ENCODE results near the gene CEP85L. TPM values are rescaled to one million over a fixed set of nuclear protein-coding genes. Genes with fewer than 3 reads are reported as not detected.

The CEP85L gene
- total and polyA plus RNA-seq, 12 donors: 1.0 to 19.2 (median 8.1) TPM

DNA sequence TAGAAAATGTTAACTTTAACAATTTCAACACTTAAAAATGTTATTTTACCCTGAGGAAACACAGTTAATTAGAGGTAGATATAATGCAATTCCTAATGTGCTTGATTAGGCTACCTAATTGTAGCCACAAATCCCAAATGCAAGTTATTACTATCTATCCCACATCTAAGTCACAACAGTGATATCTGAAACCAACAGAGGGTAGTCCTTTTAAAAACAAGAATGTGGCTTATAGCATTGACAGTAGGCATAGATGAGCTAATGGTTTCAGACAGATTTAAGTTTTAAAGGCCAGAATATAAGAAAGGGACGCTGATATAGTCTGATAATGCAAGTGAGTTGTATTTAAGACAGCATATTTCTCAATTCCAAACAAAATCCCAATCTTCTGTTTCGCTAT, 80.3 kb downstream of the CEP85L start:
- no peak overlapping the region for H3K27ac ChIP-seq
- no peak for DNase-seq
- H3K9me3 ChIP-seq: peaks cover 0 to 38% (median 24%) of the 10 kb centered on the region in 11 donors
- H3K4me3 ChIP-seq: no peak overlapping the region
- TF ChIP-seq CTCF (IDR thresholded peaks at IDR 0.05): no peak
- intact Hi-C loops (cut with DNase I): loop anchor here in 1 of 10 donors (10.0 kb wide), 1 partner anchor 214 kb away; no protein-coding TSS in a partner anchor
- peaks cover 0 to 20% (median 0%) of the 10 kb centered on the region in 9 donors for H3K36me3 ChIP-seq
- no peak for ATAC-seq
- peaks cover 0 to 13% (median 8%) of the 10 kb centered on the region in 9 donors for H3K4me1 ChIP-seq
- H3K27me3 ChIP-seq: no peaks in the 10 kb centered on the region
- WGBS, 2 donors: 95 to 99% methylated on average over 2 of the region's 2 CpGs

DNA sequence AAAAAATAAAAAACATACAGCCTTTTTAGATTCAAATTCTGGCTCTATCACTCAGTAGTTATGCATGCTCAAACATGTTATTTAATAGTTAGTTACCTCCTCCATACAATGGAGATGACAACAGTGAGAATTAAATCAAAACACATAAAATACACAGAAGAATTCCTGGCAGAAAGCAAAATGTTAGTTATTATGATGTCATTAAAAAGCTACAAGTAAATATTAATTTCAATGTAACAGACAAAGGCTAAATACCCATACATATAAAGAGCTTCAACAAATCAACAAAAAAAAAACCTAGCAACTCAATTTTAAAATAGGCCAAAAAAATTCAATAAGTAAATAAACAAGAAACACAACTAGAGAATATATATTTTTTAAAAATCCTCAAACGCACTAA, 81.9 kb downstream of the CEP85L start:
- no peak for ATAC-seq
- peaks cover 0 to 21% (median 4%) of the 10 kb centered on the region in 9 donors for H3K36me3 ChIP-seq
- WGBS, 2 donors: 98% methylated on average over 1 of the region's 1 CpG
- no peaks in the 10 kb centered on the region for H3K27me3 ChIP-seq
- H3K27ac ChIP-seq: no peak overlapping the region
- H3K4me1 ChIP-seq: peaks cover 0 to 13% (median 8%) of the 10 kb centered on the region in 9 donors
- TF ChIP-seq CTCF (IDR thresholded peaks at IDR 0.05): no peak
- DNase-seq: no peak
- H3K9me3 ChIP-seq: peaks cover 0 to 22% (median 12%) of the 10 kb centered on the region in 11 donors
- H3K4me3 ChIP-seq: no peak overlapping the region
- intact Hi-C loops (cut with DNase I): loop anchor here in 4 of 10 donors (5.0 to 10.0 kb wide), 4 partner anchors 45 to 287 kb away; no protein-coding TSS in a partner anchor

GRCh38 chr6:118567974-118568373, 83.4 kb downstream of the CEP85L start:
- intact Hi-C loops (cut with DNase I): loop anchor here in 4 of 10 donors (5.0 to 10.0 kb wide), 4 partner anchors 47 to 286 kb away; no protein-coding TSS in a partner anchor
- Histone ChIP-seq H3K27ac (no peak overlapping the region), H3K27me3 (no peaks in the 10 kb centered on the region), H3K4me3 (no peak overlapping the region), H3K4me1 (peaks cover 0 to 13% (median 8%) of the 10 kb centered on the region in 9 donors), H3K36me3 (peaks cover 0 to 11% (median 3%) of the 10 kb centered on the region in 9 donors), H3K9me3 (peaks cover 0 to 7% (median 0%) of the 10 kb centered on the region in 11 donors)
- peak in 1 of 8 donors; percentile 24 for ATAC-seq
- WGBS, 2 donors: 28 to 53% methylated on average over 3 of the region's 3 CpGs
- DNase-seq: no peak
- TF ChIP-seq CTCF (IDR thresholded peaks at IDR 0.05): no peak

GRCh38 chr6:118565311-118565960, 86.0 kb downstream of the CEP85L start:
- 73 to 75% methylated on average over 5 of the region's 5 CpGs for WGBS, 2 donors
- DNase-seq (no peak), ATAC-seq (peak in 5 of 8 donors; percentile 34 to 52 (median 37))
- H3K36me3 ChIP-seq: peaks cover 0 to 17% (median 4%) of the 10 kb centered on the region in 9 donors
- H3K27ac ChIP-seq: no peak overlapping the region
- TF ChIP-seq CTCF (IDR thresholded peaks at IDR 0.05): peak; percentile 4 to 56 (median 33)
- intact Hi-C loops (cut with DNase I): loop anchor here in 4 of 10 donors (5.0 to 10.0 kb wide), 4 partner anchors 49 to 283 kb away; no protein-coding TSS in a partner anchor
- H3K9me3 ChIP-seq: no peaks in the 10 kb centered on the region
- H3K27me3 ChIP-seq: no peaks in the 10 kb centered on the region
- peaks cover 0 to 16% (median 8%) of the 10 kb centered on the region in 9 donors for H3K4me1 ChIP-seq
- H3K4me3 ChIP-seq: no peak overlapping the region
